ENCODE measurements around the gene PTBP3. TPM values are rescaled to one million over a fixed set of nuclear protein-coding genes. Genes with fewer than 3 reads are reported as not detected.

Gene PTBP3
- total and polyA plus RNA-seq, 2 donors (not counting 1 experiment from before 2014, with no cell fraction given), result 16.7 to 28.7 TPM

GRCh38 chr9:112334432-112334841, 1.0 kb upstream of the PTBP3 start:
- Histone ChIP-seq H4K20me1 (ENCODE audit: control insufficient read depth, extremely low read depth, insufficient read depth, low read length) (no peaks in the 10 kb centered on the region), H3K79me2 (ENCODE audit: control insufficient read depth, insufficient read depth, low read length) (peaks cover 34% of the 10 kb centered on the region), H3K27me3 (ENCODE audit: control insufficient read depth, insufficient read depth, low read length) (no peaks in the 10 kb centered on the region), H3K9ac (ENCODE audit: insufficient read depth, low read length) (no peak overlapping the region), H3K4me2 (ENCODE audit: extremely low read depth, insufficient read depth, low read length) (peak overlapping the region; percentile 72), H3K4me1 (ENCODE audit: control insufficient read depth, extremely low read depth, insufficient read depth, low read length) (no peaks in the 10 kb centered on the region), H3K9me3 (ENCODE audit: control insufficient read depth, insufficient read depth, low read depth, low read length) (no peaks in the 10 kb centered on the region), H2AFZ (ENCODE audit: low read length) (peak overlapping the region; percentile 87), H3K27ac (ENCODE audit: insufficient read depth, low read length) (peak overlapping the region; percentile 81), H3K36me3 (ENCODE audit: control insufficient read depth, insufficient read depth, low read length) (no peaks in the 10 kb centered on the region), H3K4me3 (replicated peaks in 1 of 4; ENCODE audit: control extremely low read depth in 1 of 4, insufficient read depth in 1 of 4, low read depth in 3 of 4, low read length in 4 of 4) (peak overlapping the region; percentile 66 to 84 (median 73))
- TF ChIP-seq CTCF (conservative IDR thresholded peaks at IDR 0.05 in 1 of 2, IDR thresholded peaks at IDR 0.05 in 1 of 2; ENCODE audit: low read depth in 1 of 2, low read length in 2 of 2) (no peak), EZH2 (IDR thresholded peaks at IDR 0.05; ENCODE audit: low read length, missing control alignments) (no peak)
- DNase-seq (ENCODE audit: low read depth in 2 of 2), result peak; percentile 47 to 48

GRCh38 chr9:112333639-112334431, 416 bp upstream of the PTBP3 start:
- H3K27ac ChIP-seq (ENCODE audit: insufficient read depth, low read length), result peak overlapping the region; percentile 81

DNA sequence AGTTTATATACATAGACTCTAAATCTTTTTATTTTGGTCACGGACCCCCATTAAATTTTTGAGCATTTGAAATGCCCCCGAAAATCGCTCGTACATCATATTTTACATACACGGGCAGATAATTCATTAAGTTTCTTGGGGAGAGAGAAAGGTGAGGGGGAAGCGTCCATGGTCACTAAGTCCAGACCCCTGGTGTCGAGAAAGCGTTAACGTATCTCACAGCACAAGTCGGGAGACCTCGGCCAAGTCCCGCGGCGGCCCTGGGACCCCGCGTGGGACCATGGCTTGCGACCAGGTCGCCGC, 794 bp downstream of the PTBP3 start:
- no peaks in the 10 kb centered on the region for H3K27me3 ChIP-seq (ENCODE audit: control insufficient read depth, insufficient read depth, low read length)
- peaks cover 52% of the 10 kb centered on the region for H3K79me2 ChIP-seq (ENCODE audit: control insufficient read depth, insufficient read depth, low read length)
- no peaks in the 10 kb centered on the region for H3K9me3 ChIP-seq (ENCODE audit: control insufficient read depth, insufficient read depth, low read depth, low read length)
- peak overlapping the region; percentile 80 to 89 (median 84) for H3K4me3 ChIP-seq (replicated peaks in 1 of 4; ENCODE audit: control extremely low read depth in 1 of 4, insufficient read depth in 1 of 4, low read depth in 3 of 4, low read length in 4 of 4)
- peak overlapping the region; percentile 81 for H2AFZ ChIP-seq (ENCODE audit: low read length)
- TF ChIP-seq EZH2 (IDR thresholded peaks at IDR 0.05; ENCODE audit: low read length, missing control alignments), result no peak
- peak; percentile 7 to 15 for TF ChIP-seq CTCF (conservative IDR thresholded peaks at IDR 0.05 in 1 of 2, IDR thresholded peaks at IDR 0.05 in 1 of 2; ENCODE audit: low read depth in 1 of 2, low read length in 2 of 2)
- peaks cover 2% of the 10 kb centered on the region for H4K20me1 ChIP-seq (ENCODE audit: control insufficient read depth, extremely low read depth, insufficient read depth, low read length)
- no peaks in the 10 kb centered on the region for H3K36me3 ChIP-seq (ENCODE audit: control insufficient read depth, insufficient read depth, low read length)
- H3K27ac ChIP-seq (ENCODE audit: insufficient read depth, low read length), result peak overlapping the region; percentile 86
- peak overlapping the region; percentile 88 for H3K9ac ChIP-seq (ENCODE audit: insufficient read depth, low read length)
- H3K4me1 ChIP-seq (ENCODE audit: control insufficient read depth, extremely low read depth, insufficient read depth, low read length), result no peaks in the 10 kb centered on the region
- H3K4me2 ChIP-seq (ENCODE audit: extremely low read depth, insufficient read depth, low read length), result peak overlapping the region; percentile 49
- DNase-seq (ENCODE audit: low read depth in 2 of 2), result no peak

More at GRCh38 chr9:112333639-112334431, 416 bp upstream of the PTBP3 start:
- no peaks in the 10 kb centered on the region for H3K9me3 ChIP-seq (ENCODE audit: control insufficient read depth, insufficient read depth, low read depth, low read length)
- no peaks in the 10 kb centered on the region for H3K36me3 ChIP-seq (ENCODE audit: control insufficient read depth, insufficient read depth, low read length)
- no peaks in the 10 kb centered on the region for H4K20me1 ChIP-seq (ENCODE audit: control insufficient read depth, extremely low read depth, insufficient read depth, low read length)
- TF ChIP-seq CTCF (conservative IDR thresholded peaks at IDR 0.05 in 1 of 2, IDR thresholded peaks at IDR 0.05 in 1 of 2; ENCODE audit: low read depth in 1 of 2, low read length in 2 of 2) (peak; percentile 57 to 59), EZH2 (IDR thresholded peaks at IDR 0.05; ENCODE audit: low read length, missing control alignments) (no peak)
- H3K79me2 ChIP-seq (ENCODE audit: control insufficient read depth, insufficient read depth, low read length), result peaks cover 40% of the 10 kb centered on the region
- no peaks in the 10 kb centered on the region for H3K4me1 ChIP-seq (ENCODE audit: control insufficient read depth, extremely low read depth, insufficient read depth, low read length)
- peak; percentile 94 to 95 for DNase-seq (ENCODE audit: low read depth in 2 of 2)
- peak overlapping the region; percentile 83 for H2AFZ ChIP-seq (ENCODE audit: low read length)
- H3K9ac ChIP-seq (ENCODE audit: insufficient read depth, low read length), result peak overlapping the region; percentile 88
- peak overlapping the region; percentile 84 to 89 (median 84) for H3K4me3 ChIP-seq (replicated peaks in 1 of 4; ENCODE audit: control extremely low read depth in 1 of 4, insufficient read depth in 1 of 4, low read depth in 3 of 4, low read length in 4 of 4)
- H3K27me3 ChIP-seq (ENCODE audit: control insufficient read depth, insufficient read depth, low read length), result no peaks in the 10 kb centered on the region
- peak overlapping the region; percentile 72 for H3K4me2 ChIP-seq (ENCODE audit: extremely low read depth, insufficient read depth, low read length)

All from fibroblast of lung (primary cell).